Cortex of kidney (tissue), 1 donor: ENCODE data around the gene SLC44A1.

Experiments used
- DNase-seq: peaks from one replicate; lab custom pipeline; 2025; lab: John Stamatoyannopoulos, UW

Gene SLC44A1

DNA sequence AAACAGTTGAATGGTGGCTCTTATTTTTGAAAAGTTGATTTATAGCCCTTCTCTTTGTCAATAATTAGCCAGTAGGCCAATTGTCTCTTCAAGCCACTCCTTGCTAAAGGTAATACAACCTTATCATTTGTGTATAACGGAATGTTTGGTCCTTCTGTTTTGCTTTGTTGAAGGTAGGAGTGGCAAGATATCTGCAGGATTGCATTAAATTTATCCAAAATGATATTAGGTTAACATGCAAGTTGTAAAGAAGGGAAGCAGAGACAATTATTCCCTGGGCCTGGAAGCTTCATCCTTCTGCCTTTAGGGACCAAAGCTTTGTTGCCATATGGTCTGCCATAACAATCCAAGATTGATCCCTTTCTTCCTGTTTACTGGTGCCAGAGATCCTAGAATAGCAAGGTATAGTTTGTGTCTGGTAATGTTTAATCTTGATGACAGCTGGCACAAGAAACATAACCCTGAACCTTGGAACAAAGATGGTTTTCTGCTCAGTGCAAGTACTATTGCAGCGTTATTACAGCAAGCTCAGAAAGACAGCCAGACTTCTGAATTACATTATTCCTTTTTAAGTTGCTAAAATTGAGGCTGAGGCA lies 187.9 kb downstream of the SLC44A1 start:
- DNase-seq = no peak

- no peak for DNase-seq
Measured at GRCh38 chr9:105435453-105435852, 191.0 kb downstream of the SLC44A1 start.

- DNase-seq = no peak
Measured at GRCh38 chr9:105436783-105437182, 192.3 kb downstream of the SLC44A1 start.

GRCh38 chr9:105437704-105438103 lies 193.3 kb downstream of the SLC44A1 start:
- no peak for DNase-seq

GRCh38 chr9:105438141-105438806 lies 193.8 kb downstream of the SLC44A1 start:
- no peak for DNase-seq

DNA sequence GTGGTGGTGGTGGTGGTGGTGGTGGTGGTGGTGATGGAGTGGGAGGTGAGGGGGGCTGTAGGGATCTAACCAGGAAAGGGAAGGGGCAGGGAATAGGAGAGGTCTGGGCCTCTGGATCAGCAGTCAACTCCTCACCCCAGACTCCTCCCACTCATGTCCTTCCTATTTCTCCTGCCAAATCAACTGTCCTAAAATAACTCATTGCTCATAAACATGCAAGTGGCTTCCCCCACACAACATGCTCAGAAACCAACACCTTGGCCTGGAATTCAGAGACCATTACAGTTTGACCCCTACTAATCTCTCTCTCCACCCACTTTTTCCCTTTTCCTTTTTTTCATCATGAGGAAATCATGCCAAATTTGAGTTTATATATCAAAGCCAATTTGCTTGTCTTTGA lies 195.0 kb downstream of the SLC44A1 start:
- DNase-seq = no peak

DNA sequence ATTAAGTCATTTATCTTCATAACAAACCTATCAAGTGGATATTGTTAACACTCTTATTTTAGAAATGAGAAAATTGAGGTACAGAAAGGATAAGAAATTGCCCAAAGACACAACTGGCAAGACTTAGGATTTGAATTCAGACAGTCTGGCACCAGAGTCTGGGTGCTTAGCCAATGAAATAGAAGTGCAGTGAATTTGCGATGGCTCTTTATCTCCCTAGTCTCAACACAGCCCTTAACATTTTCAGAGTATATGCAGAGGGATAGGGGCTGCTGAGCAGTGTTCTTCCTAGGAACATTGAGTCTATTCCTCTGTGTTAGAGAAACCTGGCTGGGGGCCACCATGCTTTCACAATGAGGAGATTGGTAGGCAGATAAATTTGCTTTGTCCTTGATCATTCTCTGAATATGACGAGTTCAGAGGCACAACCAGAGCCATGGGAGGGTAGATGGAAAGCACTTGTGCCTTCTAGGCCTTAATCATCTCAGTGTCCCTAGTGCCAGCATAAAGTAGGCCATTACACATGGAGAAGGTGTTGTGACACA lies 197.2 kb downstream of the SLC44A1 start:
- no peak for DNase-seq

- DNase-seq = no peak
Measured at GRCh38 chr9:105443121-105443520, 198.7 kb downstream of the SLC44A1 start.

GRCh38 chr9:105444130-105444529 lies 199.7 kb downstream of the SLC44A1 start:
- no peak for DNase-seq

GRCh38 chr9:105445203-105445881 lies 200.9 kb downstream of the SLC44A1 start:
- DNase-seq = no peak

DNA sequence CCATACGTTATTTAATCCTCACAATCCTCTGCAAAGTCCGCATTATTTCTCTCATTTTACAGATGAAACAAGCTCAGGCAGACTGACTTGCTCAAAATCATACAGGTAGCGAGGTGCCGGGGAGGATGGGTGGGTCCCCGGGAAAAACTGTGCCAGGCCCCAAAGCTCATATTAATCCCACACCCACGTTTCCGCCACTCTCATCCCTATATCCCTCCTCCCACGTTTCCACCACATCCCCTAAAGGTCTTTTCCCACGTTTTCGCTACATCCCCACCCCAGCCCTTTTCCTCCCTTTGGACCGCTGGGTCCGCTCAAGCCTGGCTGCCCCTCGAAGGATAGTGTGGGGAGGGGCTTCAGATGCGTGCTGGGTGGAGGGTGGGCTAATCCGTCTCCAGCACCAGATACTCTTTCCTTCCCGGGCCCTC lies 202.9 kb downstream of the SLC44A1 start:
- no peak for DNase-seq

- no peak for DNase-seq
Measured at GRCh38 chr9:105447814-105448812, 203.7 kb downstream of the SLC44A1 start, which contains the start of gene FSD1L. FSD1L (plus strand) TSS chr9:105448034; CDS start chr9:105448221, 187 bp downstream.

- DNase-seq = no peak
Measured at GRCh38 chr9:105449081-105449480, 204.6 kb downstream of the SLC44A1 start.

DNA sequence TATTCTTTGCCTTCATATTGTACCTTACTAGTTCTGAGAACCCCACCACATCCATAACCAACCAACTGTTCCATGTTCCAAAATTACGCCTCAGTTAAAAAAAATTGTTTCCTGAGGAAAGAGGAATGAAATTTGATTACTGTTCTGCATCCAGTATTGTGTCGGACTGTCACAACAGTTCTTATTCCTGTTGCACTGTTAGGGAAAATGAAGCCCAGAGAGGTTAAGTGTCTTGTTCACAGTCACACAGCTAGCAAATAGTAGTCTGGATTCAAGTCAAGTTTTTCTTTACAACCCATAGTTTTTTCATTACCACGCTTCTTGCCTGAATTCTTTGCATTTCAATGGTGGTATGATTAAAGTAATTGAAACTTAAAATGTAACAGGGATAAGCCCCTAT lies 207.7 kb downstream of the SLC44A1 start:
- DNase-seq = no peak

GRCh38 chr9:105455836-105456475 lies 211.5 kb downstream of the SLC44A1 start:
- DNase-seq = no peak

DNA sequence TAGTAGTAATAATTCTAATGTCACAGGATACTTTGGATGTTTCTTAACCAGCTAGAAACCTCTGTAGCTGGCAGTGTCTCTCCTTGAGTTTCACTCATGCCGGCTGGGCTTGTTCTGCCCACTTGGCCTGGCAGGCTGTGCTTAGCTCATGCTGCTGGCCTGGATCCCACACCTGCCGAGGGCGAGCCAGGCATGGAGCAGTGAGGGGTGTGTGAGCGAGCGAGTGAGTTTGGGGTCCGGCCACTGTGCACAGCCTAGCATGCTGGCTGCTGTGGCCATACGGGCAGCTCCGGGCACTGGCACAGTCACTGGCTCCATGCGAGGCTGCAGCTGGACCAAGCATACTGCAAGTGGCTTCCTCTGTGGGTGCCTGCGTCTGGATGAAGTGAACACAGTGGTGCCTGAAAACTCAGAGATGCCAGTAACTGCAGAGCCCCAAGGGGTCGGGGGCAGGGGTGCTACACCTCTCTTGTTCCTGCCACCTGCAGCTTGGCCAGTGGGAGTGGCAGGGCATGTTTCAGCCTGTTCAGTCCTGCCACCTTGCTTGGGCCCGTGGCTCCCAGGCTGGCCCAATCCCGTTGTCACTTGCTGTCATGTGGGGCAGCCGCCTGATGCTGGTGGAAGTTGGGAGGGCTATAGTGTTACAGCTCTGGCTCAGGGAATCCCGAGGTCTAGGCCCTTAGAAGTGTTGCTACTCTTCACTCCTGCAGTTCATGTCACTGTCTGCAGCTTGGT lies 213.3 kb downstream of the SLC44A1 start:
- no peak for DNase-seq

GRCh38 chr9:105458404-105458803 lies 214.0 kb downstream of the SLC44A1 start:
- DNase-seq = no peak

- DNase-seq = no peak
Measured at GRCh38 chr9:105459336-105459735, 214.9 kb downstream of the SLC44A1 start.

DNA sequence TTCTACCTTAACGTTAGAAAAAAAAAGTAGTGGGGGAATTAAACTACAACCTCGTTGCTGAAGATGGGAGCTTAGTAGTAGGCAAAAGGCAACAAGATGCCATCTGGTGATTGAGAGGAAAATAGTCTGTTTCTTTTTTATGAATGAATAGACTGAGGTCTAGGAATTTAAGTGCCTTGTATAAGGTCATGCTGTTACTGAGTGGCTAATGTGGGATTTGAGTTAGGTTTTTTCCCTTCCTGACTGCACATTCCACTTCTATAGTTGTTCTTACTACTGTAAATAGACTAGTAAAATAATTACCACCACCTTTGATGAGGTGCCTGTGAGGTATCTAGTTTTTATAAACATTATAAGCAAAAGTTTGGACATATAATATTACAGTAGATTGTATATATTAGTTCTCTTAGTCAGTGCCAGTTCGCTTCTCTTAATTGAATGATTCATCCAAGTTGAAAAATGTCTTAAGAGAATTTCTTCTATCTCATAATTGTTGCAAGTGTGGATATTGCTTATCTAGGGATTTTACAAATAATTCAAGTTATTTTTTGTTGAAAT lies 222.5 kb downstream of the SLC44A1 start:
- DNase-seq = no peak

- DNase-seq = no peak
Measured at GRCh38 chr9:105468875-105469274, 224.4 kb downstream of the SLC44A1 start.
